Panc1 (cell line): ENCODE data around the gene CREBRF.

ENCODE experiments used
- POLR2AphosphoS5 ChIP-seq: IDR thresholded peaks from 2 replicates; pipeline ENCODE4 v1.6.1; 2012; ENCODE audit warnings: mild to moderate bottlenecking, low read depth, low read length, moderate library complexity
- TCF7L2 ChIP-seq: IDR thresholded peaks from 2 replicates; pipeline ENCODE4 v1.6.1; 2011; ENCODE audit warnings: mild to moderate bottlenecking, low read depth, low read length, inconsistent platforms

GRCh38 chr5:173089581-173089980, 33.4 kb downstream of the CREBRF start:
- TF ChIP-seq TCF7L2 (no peak), POLR2AphosphoS5 (no peak)
